ENCODE results near the gene KCTD1.

KCTD1 gene

DNA sequence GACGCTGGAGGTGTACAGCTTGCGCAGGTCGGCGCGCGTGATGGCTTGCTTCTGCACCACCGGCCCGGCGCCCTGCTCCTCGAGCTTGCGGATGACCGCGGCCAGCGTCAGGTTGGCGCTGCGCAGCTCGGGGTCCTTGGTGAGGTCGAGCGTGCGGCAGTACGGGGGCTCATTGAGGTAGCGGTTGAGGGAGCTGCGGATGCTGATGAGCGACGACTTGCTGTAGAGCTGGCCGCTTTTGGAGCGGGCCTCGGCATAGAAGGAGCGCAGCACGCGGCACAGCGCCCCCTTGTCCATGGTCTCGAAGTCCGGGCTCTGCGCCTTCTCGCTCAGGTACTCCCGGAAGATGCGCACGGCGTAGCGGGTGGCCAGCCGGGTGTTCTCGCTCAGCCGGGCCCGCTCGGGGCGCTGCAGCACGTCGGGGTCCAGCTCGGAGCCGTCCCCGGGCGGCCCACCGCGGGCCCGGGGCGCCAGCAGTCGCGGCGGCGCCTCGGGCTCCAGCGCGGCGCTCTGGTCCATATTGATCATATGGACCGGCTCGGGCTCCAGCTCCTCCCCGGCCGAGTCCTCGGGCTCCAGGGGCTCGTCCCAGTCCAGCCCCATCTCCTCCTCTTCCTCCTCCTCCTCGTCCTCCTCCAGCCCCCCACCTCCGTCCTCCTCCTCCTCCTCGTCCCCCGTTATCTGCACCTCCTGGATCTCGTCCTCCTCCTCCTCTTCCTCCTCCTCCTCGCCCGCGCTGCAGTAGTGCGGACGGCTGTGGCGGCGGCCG, 523 bp downstream of the KCTD1 start:
- DNase-seq: peak in 1 of 2 donors; percentile 40

DNA sequence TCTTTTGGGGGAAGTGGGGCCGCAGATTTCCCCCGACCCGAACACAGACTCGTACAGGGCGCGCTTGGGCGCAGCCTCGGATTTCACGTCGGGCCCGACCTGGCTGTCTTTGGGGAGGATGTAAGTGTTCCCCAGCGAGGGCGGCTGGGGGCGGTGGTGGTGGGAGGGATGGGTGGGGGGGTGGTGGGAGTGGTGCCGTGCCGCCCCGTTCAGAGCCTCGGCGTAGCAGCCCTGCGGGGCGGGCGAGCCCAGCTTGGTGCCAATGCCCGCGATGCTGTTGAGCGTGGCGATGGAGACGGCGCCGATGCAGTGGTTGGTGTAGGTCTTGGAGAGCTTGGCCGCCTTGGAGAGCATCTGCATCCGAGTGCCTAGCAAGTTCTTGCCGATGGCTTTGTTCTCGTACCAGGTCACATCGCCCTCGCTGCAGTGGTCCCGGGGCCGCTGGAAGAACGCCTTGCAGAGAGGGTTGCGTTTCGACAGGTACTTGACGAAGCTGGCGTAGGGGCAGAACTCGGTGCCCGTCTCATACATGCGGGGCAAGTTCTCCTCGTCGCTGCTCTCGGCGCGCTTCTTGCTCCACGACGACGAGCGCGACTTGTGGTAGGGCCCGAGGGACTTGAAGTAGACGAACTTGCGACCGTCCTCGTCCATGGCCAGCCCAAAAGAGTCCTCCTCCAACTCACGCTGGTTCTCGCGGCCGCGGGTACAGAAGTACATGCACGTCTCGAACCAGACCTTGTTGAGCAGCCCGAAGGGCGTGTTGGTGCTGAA, 1.3 kb downstream of the KCTD1 start:
- DNase-seq: no peak

DNA sequence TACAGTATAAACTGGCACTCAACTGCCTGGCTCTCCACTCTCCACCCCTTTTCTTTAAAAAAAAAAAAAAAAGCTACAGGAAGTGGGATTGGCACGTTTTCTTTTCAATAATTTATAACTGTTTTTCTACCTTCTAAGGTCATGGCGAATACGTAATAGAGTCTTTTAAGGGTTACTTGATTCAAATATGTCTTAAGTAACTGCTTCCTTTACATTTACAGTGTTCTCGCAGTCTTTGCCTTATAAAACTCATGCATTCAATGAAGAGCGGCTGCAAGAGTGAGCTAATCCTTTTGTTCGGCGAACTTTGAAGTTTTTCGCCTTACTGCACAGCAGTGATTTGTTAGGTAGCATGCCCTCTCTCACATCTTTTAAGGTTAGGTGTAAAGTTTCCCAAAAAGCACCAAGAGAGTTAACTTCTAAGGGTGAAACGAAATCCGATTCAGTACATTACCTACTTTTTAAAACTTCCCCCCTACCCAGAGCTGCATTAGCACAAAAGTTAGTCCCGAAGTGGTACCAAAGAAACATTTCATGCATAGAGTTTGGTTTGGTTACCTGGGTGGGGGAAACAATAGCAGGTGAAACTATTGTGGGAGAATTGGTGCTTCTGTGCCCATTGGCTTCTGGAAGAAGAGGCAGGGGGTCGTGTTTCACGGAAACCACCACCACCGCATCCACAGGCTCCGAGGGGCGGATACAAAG, 2.0 kb downstream of the KCTD1 start:
- DNase-seq: no peak

DNA sequence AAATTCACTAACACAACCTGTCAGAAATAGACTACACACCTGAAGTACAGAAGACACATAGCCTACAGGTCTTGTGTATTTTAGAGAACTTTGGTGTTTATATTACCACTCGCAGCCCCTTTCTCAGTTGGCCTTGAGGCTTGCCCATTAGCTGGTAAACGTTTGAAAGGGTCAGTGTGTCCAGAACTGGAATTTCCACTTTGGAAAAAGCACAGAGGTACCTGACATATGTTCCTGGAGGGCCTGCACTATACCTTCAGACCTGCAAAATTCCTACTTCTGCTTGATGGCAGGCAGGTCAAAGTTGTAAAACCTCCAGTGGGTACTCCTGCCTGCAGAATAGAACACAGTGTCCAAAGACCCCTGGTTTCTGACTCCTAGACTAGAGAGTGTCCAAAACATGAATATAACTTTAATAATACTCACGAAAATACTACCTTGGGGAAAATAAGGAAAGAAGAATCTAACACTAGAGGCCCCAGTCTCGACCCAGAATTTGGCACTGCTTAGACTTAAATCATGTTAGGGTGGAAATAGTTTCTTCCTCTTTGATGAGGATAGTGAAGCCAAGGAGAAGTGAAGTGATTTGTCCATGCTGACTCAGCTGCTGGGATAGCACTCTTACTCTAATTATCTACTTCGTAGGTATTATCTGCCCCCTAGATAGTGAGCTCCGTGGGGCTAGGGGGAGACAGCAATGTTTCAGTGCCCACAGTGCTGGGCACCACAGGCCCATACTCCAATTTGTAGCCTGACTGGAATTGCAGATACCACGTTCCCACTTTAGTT, 2.8 kb downstream of the KCTD1 start:
- DNase-seq: no peak

DNA sequence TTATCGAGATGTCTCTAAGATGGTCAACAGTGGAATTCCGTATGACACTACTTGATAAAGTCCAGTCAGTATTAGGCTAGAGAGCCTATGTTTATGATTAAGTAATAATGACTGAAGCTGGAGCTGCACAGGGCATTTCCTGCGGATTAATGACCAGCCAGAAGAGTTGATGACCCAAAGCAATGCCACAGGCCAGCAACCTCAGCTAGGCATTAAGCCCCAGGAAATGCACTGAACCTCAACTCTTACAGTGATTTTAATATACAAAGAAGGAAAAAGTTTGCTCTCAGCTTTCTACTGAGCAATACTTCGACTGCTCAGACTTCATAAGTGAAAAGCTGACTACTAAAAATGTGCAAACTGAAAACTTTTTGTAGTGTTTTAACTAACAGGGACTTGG, 3.9 kb downstream of the KCTD1 start:
- no peak for DNase-seq

DNA sequence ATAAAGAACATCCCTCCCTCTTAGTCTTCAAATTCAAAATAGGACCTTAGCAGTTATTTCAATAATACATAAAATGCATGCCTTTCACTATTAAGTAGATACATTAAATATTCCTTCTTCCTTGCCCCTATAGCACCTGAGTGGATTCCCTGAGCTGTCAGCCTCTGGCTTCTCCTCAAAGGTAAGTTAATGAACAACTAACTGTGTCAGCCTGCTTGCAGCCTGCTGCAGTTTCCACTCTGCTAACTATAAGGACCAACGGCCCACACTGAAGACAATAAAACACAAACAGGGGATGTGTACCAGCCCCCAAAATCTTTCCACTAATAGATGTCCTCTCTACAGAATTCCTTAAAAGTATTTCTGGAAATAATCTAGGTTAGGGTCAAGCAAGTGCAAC, 5.0 kb downstream of the KCTD1 start:
- DNase-seq: no peak

GRCh38 chr18:26540043-26540628, 8.2 kb downstream of the KCTD1 start:
- DNase-seq: no peak

- no peak for DNase-seq
Measured at GRCh38 chr18:26538524-26538923, 9.8 kb downstream of the KCTD1 start.

GRCh38 chr18:26536664-26537063, 11.7 kb downstream of the KCTD1 start:
- no peak for DNase-seq

DNA sequence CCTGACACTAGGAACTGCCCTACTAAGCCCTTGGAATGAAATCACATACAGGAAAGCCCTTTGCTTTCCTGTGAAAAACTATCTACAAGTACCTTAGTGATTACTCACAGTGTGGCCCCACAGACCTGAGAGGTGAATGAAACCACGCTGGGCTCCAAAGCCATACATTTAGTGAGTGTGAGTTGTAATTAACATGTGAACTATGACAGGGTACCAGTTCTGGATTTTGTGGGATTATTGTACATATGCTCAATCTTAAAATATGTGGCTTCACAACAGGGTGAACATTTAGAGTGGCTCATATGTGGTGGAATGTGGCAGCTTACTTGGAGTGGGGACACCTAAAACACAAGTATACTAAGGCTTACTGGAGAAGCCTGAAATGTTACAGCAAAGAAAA, 12.3 kb downstream of the KCTD1 start:
- DNase-seq: no peak

GRCh38 chr18:26535630-26536029, 12.7 kb downstream of the KCTD1 start:
- DNase-seq: no peak

GRCh38 chr18:26532367-26533340, 15.7 kb downstream of the KCTD1 start:
- DNase-seq: no peak

GRCh38 chr18:26531605-26532298, 16.6 kb downstream of the KCTD1 start:
- DNase-seq: no peak

GRCh38 chr18:26526966-26527234, 21.5 kb downstream of the KCTD1 start:
- no peak for DNase-seq

DNA sequence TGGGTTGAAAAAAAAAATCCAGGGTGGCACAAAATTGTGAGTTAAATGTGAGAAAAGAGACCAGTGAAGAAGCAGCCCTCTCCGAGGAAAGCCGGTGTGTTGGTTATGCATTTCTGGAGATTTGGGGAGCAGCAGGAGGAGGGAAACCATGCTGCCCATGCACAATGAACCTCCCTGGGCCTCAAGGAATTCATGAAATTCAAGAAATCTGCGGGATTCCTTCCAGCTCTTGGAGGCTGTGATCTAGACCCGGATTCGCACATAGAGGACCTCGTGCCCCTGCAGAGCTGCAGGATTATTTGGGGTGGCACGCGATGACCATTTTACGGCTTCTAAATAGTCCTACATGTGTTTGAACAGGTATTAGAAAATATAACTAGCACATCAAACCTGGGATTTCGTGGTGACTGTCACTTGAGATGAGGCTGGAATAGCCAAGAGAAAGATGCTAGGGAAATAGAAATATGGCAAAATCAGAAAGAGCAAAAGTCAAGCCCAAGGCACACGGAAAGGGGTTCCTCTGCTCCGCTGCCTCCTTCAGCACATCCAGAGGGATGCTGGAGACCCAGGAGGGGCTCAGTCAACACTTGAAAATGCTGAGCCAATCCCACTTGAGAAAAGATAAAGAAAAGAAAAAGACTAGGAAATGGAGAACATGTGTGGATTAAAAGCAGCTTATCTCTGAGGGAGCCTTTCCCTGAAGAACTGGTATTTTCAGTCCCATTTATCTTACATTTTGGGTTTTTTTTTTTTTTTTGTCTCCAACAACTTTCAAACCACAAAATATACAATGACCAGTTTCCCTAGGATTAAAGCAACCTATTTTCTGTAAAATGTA, 22.0 kb downstream of the KCTD1 start:
- DNase-seq: no peak

GRCh38 chr18:26524504-26525351, 23.6 kb downstream of the KCTD1 start:
- DNase-seq: no peak

- DNase-seq: no peak
Measured at GRCh38 chr18:26524002-26524401, 24.4 kb downstream of the KCTD1 start.

- DNase-seq: no peak
Measured at GRCh38 chr18:26521617-26522016, 26.7 kb downstream of the KCTD1 start.

DNA sequence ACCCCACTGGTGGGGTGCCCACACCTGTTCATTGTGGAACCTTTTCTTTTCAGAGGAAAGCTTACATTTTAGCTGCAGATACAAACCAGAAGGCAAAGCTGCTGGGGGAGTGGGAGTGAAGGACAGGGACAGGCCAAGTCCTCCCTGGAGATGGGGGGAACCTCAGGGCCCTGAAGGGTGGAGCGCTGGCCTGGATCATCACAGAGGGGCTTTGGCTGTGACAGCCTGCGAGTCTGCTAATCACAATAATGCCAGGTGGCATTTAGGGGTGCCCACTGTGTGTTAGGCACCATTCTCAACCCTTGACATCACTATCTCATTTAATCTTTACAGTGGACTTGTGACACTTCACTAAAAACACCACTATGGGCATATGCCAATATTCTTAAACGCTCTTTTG, 27.4 kb downstream of the KCTD1 start:
- DNase-seq: no peak
